HG03095 (cell line): ENCODE results near the gene GPRC5D.
A peak's percentile ranks its signal among the peaks of the same experiment; 100 is the strongest.

Experiments used
- ATAC-seq: cut with Tn5 transposase; IDR thresholded peaks from one replicate; pipeline ENCODE4 v1.9.1; 2021; ENCODE audit warnings: moderate library complexity; ENCODE audit not compliant: unreplicated experiment

GPRC5D gene

GRCh38 chr12:12939888-12940287 lies 12.1 kb downstream of the GPRC5D start:
- ATAC-seq = no peak

GRCh38 chr12:12938541-12938940 lies 13.4 kb downstream of the GPRC5D start:
- ATAC-seq = no peak

GRCh38 chr12:12936983-12937491 lies 14.9 kb downstream of the GPRC5D start:
- no peak for ATAC-seq

- no peak for ATAC-seq
Measured at GRCh38 chr12:12934556-12934955, 17.4 kb downstream of the GPRC5D start.

GRCh38 chr12:12933742-12934141 lies 18.2 kb downstream of the GPRC5D start:
- no peak for ATAC-seq

GRCh38 chr12:12930633-12931219 lies 21.2 kb downstream of the GPRC5D start:
- ATAC-seq = no peak

GRCh38 chr12:12929696-12930095 lies 22.3 kb downstream of the GPRC5D start:
- ATAC-seq = no peak

- ATAC-seq = no peak
Measured at GRCh38 chr12:12927211-12928079, 24.5 kb downstream of the GPRC5D start.

GRCh38 chr12:12926571-12927071 lies 25.3 kb downstream of the GPRC5D start:
- no peak for ATAC-seq

- ATAC-seq = no peak
Measured at GRCh38 chr12:12925388-12925787, 26.6 kb downstream of the GPRC5D start.

- ATAC-seq = no peak
Measured at GRCh38 chr12:12924169-12924568, 27.8 kb downstream of the GPRC5D start.

GRCh38 chr12:12922978-12923377 lies 29.0 kb downstream of the GPRC5D start:
- no peak for ATAC-seq

- no peak for ATAC-seq
Measured at GRCh38 chr12:12922191-12922616, 29.8 kb downstream of the GPRC5D start.

GRCh38 chr12:12919666-12920435 lies 32.1 kb downstream of the GPRC5D start:
- ATAC-seq = no peak

- no peak for ATAC-seq
Measured at GRCh38 chr12:12918781-12919389, 33.1 kb downstream of the GPRC5D start.

GRCh38 chr12:12917517-12917916 lies 34.5 kb downstream of the GPRC5D start:
- ATAC-seq = no peak

- peak; percentile 96 for ATAC-seq
Measured at GRCh38 chr12:12916135-12916944, 35.6 kb downstream of the GPRC5D start.

GRCh38 chr12:12915656-12916055 lies 36.3 kb downstream of the GPRC5D start:
- ATAC-seq = no peak

- no peak for ATAC-seq
Measured at GRCh38 chr12:12912711-12913110, 39.3 kb downstream of the GPRC5D start.

GRCh38 chr12:12909995-12910420 lies 42.0 kb downstream of the GPRC5D start:
- no peak for ATAC-seq
